ENCODE results near the gene BLOC1S5.

GRCh38 chr6:8000188-8000596, 64.0 kb downstream of the BLOC1S5 start:
- TF ChIP-seq PATZ1 (CRISPR knock-in tag; IDR thresholded peaks at IDR 0.05; ENCODE audit: borderline replicate concordance) = no peak
- no peak for TF ChIP-seq ZNF8 (CRISPR knock-in tag; IDR thresholded peaks at IDR 0.05)
- no peak for TF ChIP-seq RARB (CRISPR knock-in tag; IDR thresholded peaks at IDR 0.05)
- no peak for TF ChIP-seq CREB5 (CRISPR knock-in tag; IDR thresholded peaks at IDR 0.05; ENCODE audit: low read depth)

Measured in SK-N-SH treated with all-trans-retinoic acid at 6 μM for 48 hours (cell line).